Stimulated activated CD4-positive, alpha-beta T cell treated with anti-CD3 and anti-CD28 coated beads, Interleukin-4, amount 100 ng/mL, for 48 hours (primary cell): Measurements from ENCODE around the gene FAAP20.

Experiments used
- DNase-seq, 2 donors: peaks; one replicate each; pipeline ENCODE4 v3.0.0-alpha.2; 2020; ENCODE audit warnings: low read depth in 2 of 2

FAAP20 gene, protein sequence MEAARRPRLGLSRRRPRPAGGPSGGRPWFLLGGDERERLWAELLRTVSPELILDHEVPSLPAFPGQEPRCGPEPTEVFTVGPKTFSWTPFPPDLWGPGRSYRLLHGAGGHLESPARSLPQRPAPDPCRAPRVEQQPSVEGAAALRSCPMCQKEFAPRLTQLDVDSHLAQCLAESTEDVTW

DNA sequence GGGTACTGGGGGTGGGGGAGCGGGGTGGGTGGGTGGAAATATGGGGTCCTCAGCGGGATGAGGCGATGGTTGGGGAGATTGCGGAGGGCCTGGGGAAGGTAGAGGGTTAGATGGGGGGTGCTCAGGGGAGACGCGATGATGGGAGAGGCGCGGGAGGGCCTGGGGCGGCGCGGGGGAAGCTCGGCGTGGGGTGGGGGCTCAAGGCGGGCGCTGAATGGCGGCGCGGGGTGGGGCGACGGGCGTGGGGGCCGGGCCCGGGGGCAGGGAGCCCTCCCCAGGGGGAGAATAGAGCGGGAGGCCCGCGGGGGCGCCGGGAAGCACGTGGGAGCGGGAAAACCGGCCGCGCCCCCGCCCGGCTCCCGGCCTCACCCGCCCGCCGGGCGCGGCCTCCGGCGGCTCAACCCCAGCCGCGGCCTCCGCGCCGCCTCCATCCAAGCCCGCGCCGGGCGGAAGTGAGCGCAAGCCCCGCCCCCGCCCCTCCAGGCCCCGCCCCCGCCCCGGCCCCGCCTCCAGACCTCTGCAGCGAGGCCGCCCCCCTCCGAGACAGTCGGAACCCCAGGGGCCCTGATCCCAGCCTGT lies at the start of gene FAAP20:
Gene FAAP20 (minus strand): TSS at position 454 of the 579 bp plus-strand sequence. CDS start 23 bp downstream, at position 431.
- peak; percentile 60 to 63 for DNase-seq

DNA sequence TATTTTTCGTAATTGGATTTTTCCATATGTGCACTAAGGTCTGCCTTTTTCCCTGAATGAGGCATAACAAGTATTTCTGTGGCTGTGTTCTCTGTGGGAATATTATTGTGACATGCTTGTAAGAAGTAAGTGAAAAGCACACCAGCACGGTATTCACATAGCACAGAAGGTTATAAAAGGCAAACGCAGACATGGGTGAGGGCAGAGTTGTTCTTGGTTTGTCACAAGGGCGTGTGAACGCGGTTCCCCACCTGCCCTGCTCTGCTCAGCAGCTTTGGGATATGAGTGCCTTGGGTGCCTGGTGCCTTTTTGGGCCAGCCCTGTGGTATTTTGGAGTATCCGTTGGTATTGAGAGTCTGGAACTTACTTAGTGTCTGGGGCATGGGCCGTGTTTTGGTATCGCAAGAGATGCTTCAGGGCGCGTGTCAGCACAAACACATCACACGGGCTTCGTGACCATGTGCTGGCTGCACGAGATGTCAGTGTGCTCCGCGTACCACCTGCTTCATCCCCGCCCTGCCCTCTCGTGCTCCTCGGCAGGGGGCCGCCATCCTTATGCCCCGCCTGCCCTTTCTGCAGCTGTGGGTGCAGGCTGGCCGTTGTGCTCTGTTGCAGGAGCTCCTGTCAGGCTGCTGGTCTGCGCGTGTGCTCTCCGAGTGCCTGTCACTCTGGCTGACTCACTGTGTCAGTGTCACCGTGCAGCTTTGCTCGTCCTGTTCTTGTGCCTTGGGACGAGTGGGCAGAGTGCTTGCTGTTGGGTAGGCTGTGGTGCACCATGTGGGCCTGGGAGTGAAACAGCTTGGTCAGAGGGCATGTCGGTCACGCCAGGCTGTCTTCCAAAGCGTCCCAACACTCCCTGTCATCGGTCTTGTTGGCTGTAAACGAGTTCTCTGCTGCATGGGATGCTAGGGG lies 48.5 kb upstream of the FAAP20 start:
- no peak for DNase-seq

DNA sequence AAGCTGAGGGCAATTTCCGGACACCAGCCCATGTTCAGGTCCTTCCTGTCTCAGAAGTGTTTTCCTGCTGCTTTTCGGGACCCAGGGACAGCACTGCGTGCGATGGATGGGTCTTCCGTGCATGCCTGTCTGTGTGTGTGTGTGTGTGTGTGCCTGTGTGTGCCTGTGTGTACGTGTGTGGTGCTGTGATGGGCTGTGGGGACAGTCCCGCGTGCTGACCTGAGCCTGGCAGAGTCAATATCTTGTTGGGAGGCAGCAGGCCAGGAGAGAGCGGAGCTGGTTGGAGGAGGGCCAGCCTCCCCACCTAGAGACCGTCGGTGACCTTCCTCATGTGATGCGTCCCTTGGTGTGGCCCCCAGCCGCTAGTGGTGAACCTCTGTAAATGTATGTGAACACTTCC lies 47.2 kb upstream of the FAAP20 start:
- DNase-seq: no peak

DNA sequence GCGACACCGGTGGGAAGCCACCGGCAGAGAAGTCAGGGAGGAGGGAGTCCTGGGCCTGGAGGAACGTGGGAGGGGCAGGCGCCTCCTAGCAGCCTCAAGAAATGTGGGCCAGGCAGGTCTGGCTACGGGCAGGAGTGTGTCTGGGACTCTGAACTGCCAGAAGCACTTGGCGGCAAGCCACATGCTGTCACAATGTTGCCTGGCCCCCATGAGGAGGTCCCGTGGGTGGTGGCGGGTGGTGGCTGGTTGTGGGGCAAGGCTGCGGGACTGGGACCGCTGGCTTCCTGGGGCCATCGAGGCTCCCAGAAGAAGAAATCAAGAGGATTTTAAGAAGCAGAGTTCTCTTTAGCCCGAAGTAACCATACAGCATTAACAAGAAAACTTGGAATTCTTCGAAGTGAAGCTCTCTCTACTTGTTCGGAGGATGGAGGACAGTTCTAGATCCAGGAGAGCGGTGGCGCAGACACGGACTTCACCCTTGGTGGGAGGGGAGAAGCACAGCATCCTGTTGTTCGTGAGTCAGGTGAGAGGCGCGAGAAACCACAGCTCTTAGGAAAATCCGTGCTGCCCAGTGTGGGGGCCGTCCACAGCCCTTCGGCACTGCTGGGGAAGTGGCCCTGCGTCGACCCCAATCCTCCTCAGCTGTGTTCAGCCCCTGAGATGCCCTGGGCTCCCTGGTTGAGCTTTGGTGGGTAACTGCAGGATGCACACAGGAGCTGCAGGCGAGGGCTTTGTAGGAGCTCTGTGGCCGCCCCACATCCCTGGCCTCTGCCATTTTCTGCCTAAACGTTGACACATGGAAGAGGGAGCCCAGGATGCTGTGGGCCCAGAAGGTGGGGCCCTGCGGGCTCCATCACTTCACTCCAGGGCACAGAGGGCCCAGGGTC lies 45.9 kb upstream of the FAAP20 start:
- DNase-seq: no peak

DNA sequence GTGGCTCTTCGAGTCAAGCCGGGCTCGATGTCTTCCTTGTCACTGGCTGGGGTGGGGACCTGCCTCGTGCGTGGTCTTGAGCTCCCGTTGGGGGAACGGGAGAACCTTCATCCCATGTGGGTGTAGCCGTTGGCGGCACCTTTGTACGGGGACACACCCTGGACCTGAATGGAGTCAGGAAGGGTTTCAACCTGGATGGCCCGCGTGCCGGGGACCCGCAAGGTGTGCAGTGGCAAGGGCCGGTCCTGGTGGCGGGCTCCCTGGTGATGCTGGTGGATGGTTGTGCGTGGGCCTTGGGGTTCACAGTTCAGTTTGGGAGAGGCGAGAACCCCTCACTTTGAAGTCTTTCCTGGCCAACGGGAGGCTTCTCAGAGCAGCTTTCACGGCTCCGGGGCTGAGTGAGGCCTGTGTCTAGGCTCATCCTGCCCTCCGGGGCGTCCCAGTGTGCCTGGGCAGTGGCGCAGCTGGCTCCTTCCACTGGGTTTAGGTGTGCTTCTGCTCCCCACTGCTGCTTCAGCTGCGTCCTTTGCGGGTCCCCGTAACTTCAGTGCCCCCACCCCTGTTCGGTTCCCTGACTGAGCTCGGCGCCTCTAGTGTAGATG lies 44.9 kb upstream of the FAAP20 start:
- DNase-seq: no peak

DNA sequence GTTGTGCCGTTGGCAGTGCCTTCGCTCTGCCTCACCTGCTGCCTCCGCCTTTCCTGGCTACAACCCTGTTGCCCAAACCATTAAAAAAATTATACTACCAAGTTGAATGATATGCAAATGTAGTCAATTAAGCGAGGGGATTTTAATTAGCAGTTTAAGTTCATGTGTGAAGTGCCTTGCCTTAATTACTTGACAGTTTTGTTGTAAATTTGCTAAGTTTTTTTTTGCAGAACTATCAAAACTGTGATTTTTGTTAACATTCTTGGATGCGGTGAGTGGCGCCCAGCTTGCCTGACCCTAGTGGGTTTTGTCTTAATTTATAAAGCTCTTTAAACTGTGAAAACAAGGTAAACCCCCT lies 44.4 kb upstream of the FAAP20 start:
- no peak for DNase-seq

DNA sequence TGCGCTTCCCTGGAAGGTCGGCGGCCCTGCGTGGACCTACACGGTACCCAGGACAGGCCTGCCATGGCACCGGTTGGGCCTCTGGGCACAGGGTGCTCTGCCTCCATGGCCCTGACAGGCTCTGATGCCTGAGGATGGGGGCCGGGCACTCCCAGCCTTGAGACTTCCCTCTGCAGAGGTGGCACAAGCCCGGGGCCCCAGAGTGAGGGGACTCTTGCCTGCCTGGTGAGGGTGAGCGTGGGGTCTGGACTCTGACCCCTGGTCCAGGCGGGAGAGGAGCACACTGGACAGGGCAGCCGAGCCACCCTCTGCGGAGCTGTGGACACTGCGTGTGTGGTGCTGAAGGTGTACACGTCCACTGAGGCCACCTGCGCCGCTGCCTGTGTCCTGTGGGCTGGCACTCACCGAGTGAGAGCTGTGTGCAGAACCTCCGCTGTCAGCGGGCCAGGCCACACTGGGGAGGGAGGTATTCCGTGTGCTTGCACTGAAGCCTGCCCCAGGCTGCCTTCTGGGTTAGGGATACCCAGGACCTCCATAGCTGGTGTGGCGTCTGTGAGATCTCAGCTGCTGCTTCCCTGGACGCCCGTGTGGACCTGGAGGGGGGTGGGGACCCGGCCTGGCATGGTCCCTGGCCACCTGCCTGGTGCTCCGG lies 43.9 kb upstream of the FAAP20 start:
- no peak for DNase-seq

DNA sequence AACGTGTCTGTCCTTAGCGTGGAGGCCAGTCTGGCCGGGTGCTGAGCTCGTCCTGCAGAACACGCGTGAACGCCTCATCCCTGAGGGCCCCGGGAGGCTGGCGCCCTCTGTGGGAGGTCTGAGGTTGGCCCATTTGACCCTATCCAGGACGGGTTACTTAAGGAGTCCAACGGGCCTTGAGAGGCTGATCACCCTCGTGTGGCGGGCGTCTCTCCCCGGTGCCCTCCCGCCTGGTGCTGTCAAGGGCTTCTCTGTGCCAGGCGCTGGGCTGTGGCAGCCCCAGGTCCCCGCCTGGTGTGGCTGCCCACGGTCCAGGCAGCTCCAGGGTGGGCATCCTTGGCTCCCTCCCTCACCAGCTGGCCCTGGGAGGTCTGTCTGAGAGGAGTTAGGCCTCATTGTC lies 43.2 kb upstream of the FAAP20 start:
- no peak for DNase-seq

DNA sequence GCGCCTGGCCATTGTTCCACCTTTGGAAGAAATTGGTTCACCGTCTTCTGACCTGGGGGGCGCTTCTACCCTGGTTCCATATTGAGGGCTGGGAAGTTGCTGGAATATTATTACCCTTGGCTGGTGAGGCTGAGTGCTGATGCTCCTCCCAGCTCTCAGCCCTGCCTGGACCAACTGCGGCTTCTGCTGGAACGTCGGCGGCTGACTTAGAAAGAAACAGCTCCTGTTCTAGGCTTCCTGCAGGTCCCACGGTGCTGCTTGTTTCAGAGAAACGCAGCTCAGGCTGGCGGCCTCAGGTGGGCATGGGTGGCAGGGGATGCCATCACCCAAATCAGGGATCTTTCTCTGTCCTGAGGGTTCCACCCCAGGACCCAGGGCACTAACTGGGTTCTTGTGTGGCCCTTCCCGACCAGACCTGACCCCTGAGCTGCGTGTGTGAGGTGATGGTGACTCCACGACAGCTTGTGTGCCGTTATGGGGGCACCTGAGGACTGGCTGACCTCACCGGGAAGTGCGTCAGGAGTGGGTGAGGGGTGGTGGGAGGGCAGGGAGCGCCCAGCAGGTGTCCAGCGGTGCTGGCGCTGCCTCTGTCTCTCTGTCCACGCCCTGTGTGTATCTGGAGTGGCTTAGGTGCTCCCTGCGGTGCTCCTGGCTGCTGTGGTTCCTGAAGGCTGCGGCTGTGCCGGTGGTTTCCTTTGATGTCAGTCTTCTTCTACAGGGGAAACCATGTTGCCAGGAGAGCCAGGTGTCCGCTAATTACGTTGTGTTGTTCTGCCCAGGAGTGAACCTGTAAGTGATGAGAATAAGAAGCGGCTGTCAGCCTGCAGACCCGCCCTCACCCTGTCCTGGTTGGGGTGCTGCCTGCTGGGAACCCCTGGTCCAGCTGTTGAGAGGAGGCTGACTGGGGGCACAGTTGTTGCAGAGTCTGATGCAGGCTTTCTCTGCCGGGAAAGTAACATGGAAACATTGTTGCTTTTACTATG lies 42.4 kb upstream of the FAAP20 start:
- no peak for DNase-seq

DNA sequence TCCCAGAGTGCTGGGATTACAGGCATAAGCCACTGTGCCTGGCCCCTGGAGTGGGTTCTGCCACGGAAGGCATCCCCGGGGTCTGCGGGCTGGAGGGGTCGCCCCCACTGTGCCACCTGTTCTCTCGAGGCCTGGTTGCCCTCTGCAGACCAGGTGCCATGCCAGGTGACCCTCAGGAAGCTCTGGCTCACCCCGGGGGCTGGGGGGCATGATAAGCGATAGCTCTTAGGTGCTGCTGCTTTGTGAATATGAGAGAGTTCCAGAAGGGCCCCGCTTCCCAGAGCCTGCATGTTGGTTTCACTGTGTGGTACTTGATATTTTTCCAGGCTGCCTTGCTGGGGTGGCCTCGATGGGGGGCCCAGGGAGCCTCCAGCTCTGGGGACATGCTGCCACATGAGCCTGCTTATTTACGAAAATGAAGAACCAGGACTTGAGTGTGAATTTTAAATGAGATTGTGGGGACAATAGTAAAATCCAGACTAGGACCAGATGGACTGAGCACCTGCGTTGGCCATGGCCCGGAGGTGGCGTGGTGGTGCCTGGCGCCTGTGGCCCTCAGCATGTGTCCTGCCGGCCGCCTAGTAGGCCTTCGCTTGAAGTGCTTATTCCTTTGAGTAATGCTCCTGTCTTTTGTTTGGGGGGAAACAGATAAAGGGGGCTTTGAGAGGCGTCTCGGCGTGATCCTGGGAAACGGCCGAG lies 40.9 kb upstream of the FAAP20 start:
- no peak for DNase-seq

DNA sequence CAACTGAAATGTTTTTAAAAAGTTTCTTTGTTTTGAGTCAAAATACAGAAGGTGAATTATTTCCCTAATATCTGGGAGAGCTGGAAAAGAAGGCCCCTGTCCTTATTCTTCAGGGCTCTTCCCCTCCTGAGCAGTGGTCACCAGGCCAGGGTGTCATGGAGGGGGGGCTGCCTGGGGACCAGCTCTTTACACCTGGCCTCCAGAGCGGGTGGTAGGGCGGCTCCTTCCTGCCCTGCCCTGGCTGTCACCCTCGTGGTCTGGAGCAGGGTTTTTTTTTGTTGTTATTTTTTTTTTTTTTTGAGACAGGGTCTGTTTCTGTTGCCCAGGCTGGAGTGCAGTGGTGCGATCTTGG lies 40.2 kb upstream of the FAAP20 start:
- DNase-seq: no peak

DNA sequence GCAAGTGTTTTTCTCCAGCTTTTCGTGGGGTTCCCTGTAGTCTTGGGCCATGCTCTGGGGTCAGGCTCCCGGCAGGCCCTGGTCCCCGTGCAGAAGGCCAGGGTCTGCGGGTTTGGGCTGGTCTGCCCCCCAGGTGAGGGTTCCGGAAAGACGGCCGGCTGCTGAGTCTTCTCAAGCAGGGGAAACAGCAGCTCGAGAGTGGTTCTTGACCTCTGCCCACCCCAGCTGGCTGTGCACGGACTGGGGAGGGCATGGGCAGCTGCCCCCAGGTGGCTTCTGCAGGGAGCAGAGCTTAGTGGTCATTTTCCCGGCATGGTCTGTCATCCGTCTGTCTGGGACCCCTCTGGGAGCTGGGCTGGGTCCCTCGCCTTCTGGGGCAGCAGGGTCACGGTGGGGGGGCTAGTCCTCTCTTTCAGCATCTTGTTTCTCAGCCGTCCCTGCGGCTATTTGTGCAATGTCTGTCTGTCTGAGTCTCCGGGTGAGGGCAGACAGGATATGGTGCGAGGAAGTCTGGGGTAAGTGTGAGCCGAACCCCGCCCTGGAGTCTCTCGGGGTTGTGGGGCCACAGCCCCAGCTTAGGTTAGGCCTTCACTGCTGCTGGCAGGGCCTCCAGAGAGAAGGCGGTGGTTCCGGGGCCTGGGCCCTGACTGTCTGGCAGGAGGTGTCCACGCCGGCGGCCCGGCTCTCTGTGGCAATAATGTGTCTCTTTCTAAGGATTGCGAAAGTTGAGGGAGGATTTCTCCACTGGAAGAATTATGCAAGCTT lies 39.6 kb upstream of the FAAP20 start:
- no peak for DNase-seq

DNA sequence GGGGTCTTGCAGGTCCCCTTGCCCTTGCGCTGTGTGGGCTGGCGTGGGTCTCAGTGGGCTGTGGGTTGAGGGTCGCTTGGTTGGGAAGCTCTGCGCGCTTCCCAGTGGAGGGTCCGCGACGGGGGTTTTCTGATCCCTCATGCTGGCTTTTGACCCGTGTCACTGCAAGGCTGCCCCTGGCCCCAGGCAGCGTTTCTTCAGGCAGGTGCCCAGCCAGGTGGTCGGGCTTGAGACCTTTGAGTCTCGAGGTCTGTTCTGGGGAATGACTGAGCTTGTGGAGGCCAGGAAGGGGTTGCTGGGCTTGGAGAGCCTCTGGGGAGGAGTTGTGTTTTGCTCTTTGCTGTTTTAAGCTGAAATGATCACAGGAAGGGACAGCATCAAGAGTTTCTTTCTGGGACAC lies 38.9 kb upstream of the FAAP20 start:
- no peak for DNase-seq

DNA sequence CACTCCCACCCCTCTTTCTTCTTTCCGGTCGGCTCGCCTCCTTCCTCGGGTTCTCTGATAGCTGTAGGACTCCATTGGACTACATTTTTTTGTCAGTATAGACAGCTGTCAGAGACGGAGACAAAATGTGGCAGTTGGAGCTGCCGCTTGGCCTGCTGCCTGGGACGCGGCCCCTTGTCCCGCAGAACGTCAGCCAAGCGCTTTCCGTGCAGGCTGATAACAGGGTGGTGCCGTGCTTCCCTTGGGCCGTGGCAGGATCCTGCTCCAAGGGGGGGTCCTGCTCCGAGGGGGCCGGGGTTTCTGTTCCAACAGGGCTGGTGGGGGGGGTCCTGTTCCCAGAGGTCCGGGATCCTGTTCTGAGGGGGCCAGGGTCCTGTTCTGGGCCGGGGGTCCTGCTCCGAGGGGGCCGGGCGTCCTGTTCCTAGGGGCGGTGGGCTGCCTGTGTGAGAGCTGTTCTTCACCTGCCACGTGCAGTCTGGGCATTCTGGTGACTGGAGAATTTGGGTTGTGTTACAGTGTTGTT lies 38.4 kb upstream of the FAAP20 start:
- DNase-seq: no peak

DNA sequence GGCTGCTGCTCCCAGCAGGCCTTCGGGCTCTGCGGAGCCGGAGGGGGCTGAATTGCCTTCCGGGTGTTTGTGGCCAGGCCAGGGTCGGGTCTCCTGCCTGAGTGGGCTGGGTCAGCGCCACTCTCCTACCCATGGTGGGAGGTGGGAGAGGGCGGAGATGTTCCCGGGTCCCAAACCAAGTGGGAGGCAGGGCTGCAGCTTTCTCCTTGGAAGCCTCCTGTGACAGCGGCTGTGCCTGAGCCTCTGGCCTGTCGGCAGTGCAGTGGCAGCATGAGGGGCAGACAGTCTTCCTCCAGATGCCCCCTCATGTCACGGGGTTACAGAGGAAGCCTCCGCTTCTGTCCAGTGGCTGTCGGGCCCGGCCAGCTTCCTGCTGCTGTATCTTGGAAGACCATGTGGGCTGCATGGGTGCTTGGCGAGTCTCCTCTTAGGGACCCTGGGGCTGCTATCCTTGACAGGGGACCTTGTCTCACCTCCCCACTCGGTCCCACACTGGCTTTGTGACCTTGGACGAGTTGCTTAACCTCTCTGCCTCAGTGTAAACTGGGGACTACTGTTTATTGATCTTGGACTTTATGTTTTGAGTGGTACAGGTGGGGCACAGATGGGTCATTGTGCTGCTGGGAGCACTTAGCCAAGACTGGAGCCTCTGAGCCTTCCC lies 37.8 kb upstream of the FAAP20 start:
- DNase-seq: no peak

DNA sequence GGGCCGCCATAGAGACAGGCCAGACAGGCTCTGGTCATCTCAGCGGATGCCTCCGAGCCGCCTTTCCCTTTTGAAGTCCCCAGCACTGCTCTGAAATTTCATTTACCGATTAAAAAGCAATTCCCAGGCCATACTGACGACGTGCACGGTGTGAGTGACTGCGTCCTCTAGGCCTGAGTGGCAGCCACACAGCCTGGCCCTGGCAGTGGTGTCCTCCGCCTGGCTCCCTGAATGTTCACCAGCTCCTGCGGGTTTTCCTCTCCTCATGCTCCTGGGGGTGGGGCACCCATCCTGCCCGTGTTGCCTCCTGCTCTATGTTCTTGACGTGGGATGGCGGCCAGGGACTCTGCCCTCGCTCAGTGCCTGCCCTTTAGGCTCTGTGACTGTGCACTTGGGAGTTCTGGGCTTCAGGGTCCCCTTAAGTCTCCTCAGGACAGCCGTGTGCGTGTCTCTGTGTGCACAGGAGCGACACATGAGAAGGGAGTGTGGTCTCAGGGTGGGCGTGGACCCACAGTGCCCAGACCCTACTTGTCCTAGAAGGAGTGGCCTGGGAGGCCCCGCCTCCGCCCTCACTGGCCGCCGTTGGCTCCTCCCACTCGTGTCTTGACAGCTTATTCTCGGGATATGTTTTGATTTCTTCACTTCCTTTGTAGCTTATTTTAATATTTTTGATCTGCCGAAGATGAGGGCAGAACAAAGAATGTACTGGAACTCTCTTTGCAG lies 37.1 kb upstream of the FAAP20 start:
- DNase-seq: no peak
